DND-41 (cell line): ENCODE data around the gene ZNF217.
"Not testable (repeated sequence)": the region's sequence is repeated elsewhere in the genome, so short reads cannot be mapped to it uniquely, and the experiment has no call there.

Source experiments
- CTCF ChIP-seq: IDR thresholded peaks from 2 replicates; pipeline ENCODE4 v1.5.1; 2012; ENCODE audit warnings: borderline replicate concordance, low read length, moderate library complexity, mild to moderate bottlenecking; ENCODE audit not compliant: poor library complexity, severe bottlenecking; ENCODE audit errors: extremely low read depth
- EZH2 ChIP-seq: IDR thresholded peaks from 3 replicates; pipeline ENCODE4 v1.6.1; 2012; ENCODE audit warnings: borderline replicate concordance, low read depth, mild to moderate bottlenecking, moderate library complexity, low read length, inconsistent platforms; ENCODE audit not compliant: severe bottlenecking

GRCh38 chr20:53562104-53562764 is 31.4 kb downstream of the ZNF217 start:
- TF ChIP-seq CTCF, EZH2: not testable (repeated sequence)
